ENCODE data around the gene SMIM7.
"Not testable (repeated sequence)": the region's sequence is repeated elsewhere in the genome, so short reads cannot be mapped to it uniquely, and the experiment has no call there.

The SMIM7 gene

GRCh38 chr19:16654140-16654539 lies 5.8 kb downstream of the SMIM7 start:
- DNase-seq: no peak

- DNase-seq: no peak
Measured at GRCh38 chr19:16652854-16653253, 7.1 kb downstream of the SMIM7 start.

GRCh38 chr19:16651421-16652188 lies 8.3 kb downstream of the SMIM7 start:
- not testable (repeated sequence) for DNase-seq

GRCh38 chr19:16650821-16651220 lies 9.1 kb downstream of the SMIM7 start:
- DNase-seq: no peak

- no peak for DNase-seq
Measured at GRCh38 chr19:16649734-16650133, 10.2 kb downstream of the SMIM7 start.

- DNase-seq: no peak
Measured at GRCh38 chr19:16645140-16645539, 14.8 kb downstream of the SMIM7 start.

- DNase-seq: no peak
Measured at GRCh38 chr19:16641695-16642094, 18.2 kb downstream of the SMIM7 start.

GRCh38 chr19:16640951-16641350 lies 19.0 kb downstream of the SMIM7 start:
- DNase-seq: no peak

- no peak for DNase-seq
Measured at GRCh38 chr19:16638666-16639065, 21.3 kb downstream of the SMIM7 start.

GRCh38 chr19:16637535-16637934 lies 22.4 kb downstream of the SMIM7 start:
- DNase-seq: no peak

GRCh38 chr19:16631465-16631864 lies 28.5 kb downstream of the SMIM7 start:
- DNase-seq: no peak

- DNase-seq: no peak
Measured at GRCh38 chr19:16628984-16629691, 30.8 kb downstream of the SMIM7 start.

GRCh38 chr19:16628183-16628983 lies 31.6 kb downstream of the SMIM7 start, which contains the start of gene MED26:
Gene MED26 (minus strand): TSS chr19:16628204. CDS start chr19:16627943, 261 bp downstream.
- no peak for DNase-seq

- no peak for DNase-seq
Measured at GRCh38 chr19:16627928-16628182, 32.1 kb downstream of the SMIM7 start.

GRCh38 chr19:16627193-16627927 lies 32.6 kb downstream of the SMIM7 start:
- no peak for DNase-seq

- DNase-seq: no peak
Measured at GRCh38 chr19:16626796-16627192, 33.1 kb downstream of the SMIM7 start.

- no peak for DNase-seq
Measured at GRCh38 chr19:16625163-16625958, 34.6 kb downstream of the SMIM7 start.

- DNase-seq: no peak
Measured at GRCh38 chr19:16624236-16624635, 35.7 kb downstream of the SMIM7 start.

- DNase-seq: no peak
Measured at GRCh38 chr19:16623576-16623975, 36.4 kb downstream of the SMIM7 start.

GRCh38 chr19:16623066-16623465 lies 36.9 kb downstream of the SMIM7 start:
- DNase-seq: no peak

GRCh38 chr19:16621165-16621800 lies 38.7 kb downstream of the SMIM7 start:
- no peak for DNase-seq

GRCh38 chr19:16620584-16620983 lies 39.4 kb downstream of the SMIM7 start:
- DNase-seq: no peak
